Liver (tissue), 9 donors: ENCODE measurements around the gene EWSR1. TPM values are rescaled to one million over a fixed set of nuclear protein-coding genes. Genes with fewer than 3 reads are reported as not detected.

ENCODE experiments used
- DNase-seq: peaks from one replicate; pipeline ENCODE4 v3.0.0-alpha.2; 2017; ENCODE audit warnings: low spot score
- H3K27ac ChIP-seq, 2 donors: one replicate each; pipeline ENCODE4 v1.7.0; 2013; ENCODE audit warnings: inconsistent platforms in 2 of 2, low read length in 2 of 2, control low read depth in 1 of 2, low read depth in 1 of 2, mild to moderate bottlenecking in 1 of 2
- H3K27me3 ChIP-seq, 4 donors: one replicate each; pipeline versions ENCODE4 v1.6.1 to v1.7.0; 2013; ENCODE audit warnings: low read length in 3 of 4, inconsistent platforms in 1 of 4, mild to moderate bottlenecking in 1 of 4, moderate library complexity in 1 of 4; ENCODE audit not compliant: control insufficient read depth in 4 of 4, insufficient read depth in 4 of 4
- H3K36me3 ChIP-seq, 4 donors: one replicate each; pipeline versions ENCODE4 v1.6.1 to v1.7.0; 2013; ENCODE audit warnings: low read length in 3 of 4, mild to moderate bottlenecking in 3 of 4, low read depth in 1 of 4, moderate library complexity in 1 of 4; ENCODE audit not compliant: control insufficient read depth in 4 of 4, insufficient read depth in 3 of 4
- H3K4me1 ChIP-seq, 4 donors: one replicate each; pipeline versions ENCODE4 v1.6.1 to v1.7.0; 2013; ENCODE audit warnings: low read length in 3 of 4, mild to moderate bottlenecking in 3 of 4, moderate library complexity in 1 of 4; ENCODE audit not compliant: control insufficient read depth in 4 of 4, insufficient read depth in 4 of 4
- H3K4me3 ChIP-seq, 3 donors: one replicate each; pipeline versions ENCODE4 v1.6.1 to v1.7.0; 2013; ENCODE audit warnings: low read length in 3 of 3, control low read depth in 1 of 3, low read depth in 1 of 3, mild to moderate bottlenecking in 1 of 3
- H3K9ac ChIP-seq, 2 donors: one replicate each; pipeline ENCODE4 v1.7.0; 2013; ENCODE audit warnings: low read length in 2 of 2, mild to moderate bottlenecking in 2 of 2, moderate library complexity in 2 of 2, control low read depth in 1 of 2, low read depth in 1 of 2
- H3K9me3 ChIP-seq, 4 donors: one replicate each; pipeline versions ENCODE4 v1.6.1 to v1.7.0; 2013; ENCODE audit warnings: low read length in 3 of 4; ENCODE audit not compliant: control insufficient read depth in 4 of 4
- ATF3 ChIP-seq: IDR thresholded peaks from 2 replicates; pipeline ENCODE4 v1.6.1; 2016; ENCODE audit warnings: antibody characterized with exemption
- EGR1 ChIP-seq, 2 donors: IDR thresholded peaks; 2 replicates each; pipeline ENCODE4 v1.6.1; 2016 to 2018; ENCODE audit warnings: antibody characterized with exemption in 2 of 2, low read depth in 2 of 2
- FOXA1 ChIP-seq: IDR thresholded peaks from 2 replicates; pipeline ENCODE4 v1.6.1; 2016; ENCODE audit warnings: antibody characterized with exemption
- FOXA2 ChIP-seq: IDR thresholded peaks from 2 replicates; pipeline ENCODE4 v1.6.1; 2016; ENCODE audit warnings: antibody characterized with exemption
- GABPA ChIP-seq, 2 donors: IDR thresholded peaks in 1 of 2; conservative IDR thresholded peaks in 1 of 2; 2 replicates each; pipeline ENCODE4 v1.6.1; 2016; ENCODE audit warnings: antibody characterized with exemption in 2 of 2, mild to moderate bottlenecking in 1 of 2, moderate library complexity in 1 of 2
- HNF4A ChIP-seq, 2 donors: conservative IDR thresholded peaks; 2 replicates each; pipeline ENCODE4 v1.6.1; 2016; ENCODE audit warnings: antibody characterized with exemption in 2 of 2, mild to moderate bottlenecking in 2 of 2
- HNF4G ChIP-seq: IDR thresholded peaks from 2 replicates; pipeline ENCODE4 v1.6.1; 2016; ENCODE audit warnings: antibody characterized with exemption
- RAD21 ChIP-seq, 2 donors: IDR thresholded peaks; 2 replicates each; pipeline ENCODE4 v1.6.1; 2016; ENCODE audit warnings: antibody characterized with exemption in 2 of 2, mild to moderate bottlenecking in 2 of 2
- RXRA ChIP-seq, 2 donors: IDR thresholded peaks; 2 replicates each; pipeline ENCODE4 v1.6.1; 2017 to 2018; ENCODE audit warnings: antibody characterized with exemption in 2 of 2, mild to moderate bottlenecking in 1 of 2
- SP1 ChIP-seq: IDR thresholded peaks from 2 replicates; pipeline ENCODE4 v1.6.1; 2018; ENCODE audit warnings: antibody characterized with exemption, mild to moderate bottlenecking
- TAF1 ChIP-seq: conservative IDR thresholded peaks from 2 replicates; pipeline ENCODE4 v1.6.1; 2016; ENCODE audit warnings: antibody characterized with exemption, mild to moderate bottlenecking
- WGBS: extraction: QIAGEN DNeasy Blood & Tissue Kit; methylation state at CpG from one replicate; pipeline ENCODE4 v1.1.7; 2013; 5-methylcytosine and 5-hydroxymethylcytosine counted together
- polyA plus RNA-seq, 2 donors: library from polyadenylated mRNA; stranded (reverse) in 1 of 2; unstranded in 1 of 2; fragments of 200-250 nt in 1 of 2; fragments of >200 nt in 1 of 2; fragmentation: Nextera tagmentation in 1 of 2; extraction: Ambion mirVana in 1 of 2; gene quantifications; one replicate each; pipeline versions ENCODE4 v1.2.1 to v1.2.3, GENCODE V29; 2013 to 2015
- total RNA-seq, 2 donors: library from RNA; depleted of rRNA; stranded (reverse); fragments of >200 nt; gene quantifications; one replicate each; pipeline ENCODE4 v1.2.3, GENCODE V29; 2014
- TF ChIP-seq, protein P1 (sequence below): IDR thresholded peaks from 2 replicates; pipeline ENCODE4 v1.6.1; 2016; ENCODE audit warnings: antibody characterized with exemption
- TF ChIP-seq, protein P2 (sequence below): fragments of 150-350 bp; IDR thresholded peaks from 2 replicates; pipeline ENCODE4 v1.5.1; 2017; ENCODE audit warnings: improper control_type of control experiment, low read depth, low read length; ENCODE audit not compliant: missing input control
- TF ChIP-seq, protein P3 (sequence below): IDR thresholded peaks from 2 replicates; pipeline ENCODE4 v1.6.1; 2016; ENCODE audit warnings: antibody characterized with exemption
- donor health status: healthy.
- donor health status: healthy.
- donor health status: healthy.
- donor health status: healthy.
- donor health status: healthy.

EWSR1 gene
- total and polyA plus RNA-seq, 4 donors, result 64.8 to 134 (median 78.3) TPM

DNA sequence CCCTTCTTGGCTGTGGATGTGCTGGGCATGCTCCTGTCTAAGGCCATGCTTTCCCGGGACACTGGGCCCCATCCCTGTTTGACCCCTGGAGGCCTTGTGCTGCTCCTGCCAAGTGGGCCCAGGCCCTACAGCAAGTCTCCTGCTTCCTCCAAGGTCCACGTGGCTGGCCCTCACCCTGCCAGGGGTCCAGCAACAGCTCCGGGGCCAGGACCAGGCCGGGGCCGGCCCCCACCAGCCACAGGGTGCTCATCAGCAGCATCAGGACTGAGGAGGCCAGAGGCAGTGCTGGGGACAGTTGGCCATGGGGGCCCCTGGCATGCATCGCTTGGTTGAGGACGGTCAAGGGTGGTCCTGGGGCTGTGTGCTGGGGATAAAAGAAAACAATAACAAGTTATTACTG is 2.8 kb upstream of the EWSR1 start:
- Histone ChIP-seq H3K4me1 (peaks cover 3 to 27% (median 19%) of the 10 kb centered on the region in 4 donors), H3K9me3 (no peaks in the 10 kb centered on the region), H3K27me3 (no peaks in the 10 kb centered on the region), H3K9ac (no peak overlapping the region), H3K36me3 (peaks cover 0 to 10% (median 1%) of the 10 kb centered on the region in 4 donors), H3K4me3 (no peak overlapping the region), H3K27ac (no peak overlapping the region)
- no peak for TF ChIP-seq EGR1 (IDR thresholded peaks at IDR 0.05; ENCODE audit: low read depth in 2 of 2)
- TF ChIP-seq HNF4G, result no peak
- TF ChIP-seq, protein P1, sequence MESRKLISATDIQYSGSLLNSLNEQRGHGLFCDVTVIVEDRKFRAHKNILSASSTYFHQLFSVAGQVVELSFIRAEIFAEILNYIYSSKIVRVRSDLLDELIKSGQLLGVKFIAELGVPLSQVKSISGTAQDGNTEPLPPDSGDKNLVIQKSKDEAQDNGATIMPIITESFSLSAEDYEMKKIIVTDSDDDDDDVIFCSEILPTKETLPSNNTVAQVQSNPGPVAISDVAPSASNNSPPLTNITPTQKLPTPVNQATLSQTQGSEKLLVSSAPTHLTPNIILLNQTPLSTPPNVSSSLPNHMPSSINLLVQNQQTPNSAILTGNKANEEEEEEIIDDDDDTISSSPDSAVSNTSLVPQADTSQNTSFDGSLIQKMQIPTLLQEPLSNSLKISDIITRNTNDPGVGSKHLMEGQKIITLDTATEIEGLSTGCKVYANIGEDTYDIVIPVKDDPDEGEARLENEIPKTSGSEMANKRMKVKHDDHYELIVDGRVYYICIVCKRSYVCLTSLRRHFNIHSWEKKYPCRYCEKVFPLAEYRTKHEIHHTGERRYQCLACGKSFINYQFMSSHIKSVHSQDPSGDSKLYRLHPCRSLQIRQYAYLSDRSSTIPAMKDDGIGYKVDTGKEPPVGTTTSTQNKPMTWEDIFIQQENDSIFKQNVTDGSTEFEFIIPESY, result no peak
- no peak for TF ChIP-seq FOXA2
- TF ChIP-seq HNF4A (conservative IDR thresholded peaks at IDR 0.05), result no peak
- TF ChIP-seq RAD21 (IDR thresholded peaks at IDR 0.05), result no peak
- no peak for TF ChIP-seq SP1
- WGBS, result 96% methylated on average over 7 of the region's 7 CpGs
- DNase-seq, result no peak

GRCh38 chr22:29265929-29266328 is 2.1 kb upstream of the EWSR1 start:
- 77% methylated on average over 4 of the region's 4 CpGs for WGBS
- no peak for DNase-seq
- TF ChIP-seq, protein P2, sequence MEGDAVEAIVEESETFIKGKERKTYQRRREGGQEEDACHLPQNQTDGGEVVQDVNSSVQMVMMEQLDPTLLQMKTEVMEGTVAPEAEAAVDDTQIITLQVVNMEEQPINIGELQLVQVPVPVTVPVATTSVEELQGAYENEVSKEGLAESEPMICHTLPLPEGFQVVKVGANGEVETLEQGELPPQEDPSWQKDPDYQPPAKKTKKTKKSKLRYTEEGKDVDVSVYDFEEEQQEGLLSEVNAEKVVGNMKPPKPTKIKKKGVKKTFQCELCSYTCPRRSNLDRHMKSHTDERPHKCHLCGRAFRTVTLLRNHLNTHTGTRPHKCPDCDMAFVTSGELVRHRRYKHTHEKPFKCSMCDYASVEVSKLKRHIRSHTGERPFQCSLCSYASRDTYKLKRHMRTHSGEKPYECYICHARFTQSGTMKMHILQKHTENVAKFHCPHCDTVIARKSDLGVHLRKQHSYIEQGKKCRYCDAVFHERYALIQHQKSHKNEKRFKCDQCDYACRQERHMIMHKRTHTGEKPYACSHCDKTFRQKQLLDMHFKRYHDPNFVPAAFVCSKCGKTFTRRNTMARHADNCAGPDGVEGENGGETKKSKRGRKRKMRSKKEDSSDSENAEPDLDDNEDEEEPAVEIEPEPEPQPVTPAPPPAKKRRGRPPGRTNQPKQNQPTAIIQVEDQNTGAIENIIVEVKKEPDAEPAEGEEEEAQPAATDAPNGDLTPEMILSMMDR, result no peak
- TF ChIP-seq HNF4A (conservative IDR thresholded peaks at IDR 0.05) (no peak), GABPA (IDR thresholded peaks at IDR 0.05 in 1 of 2, conservative IDR thresholded peaks at IDR 0.05 in 1 of 2) (no peak), ATF3 (no peak), RXRA (IDR thresholded peaks at IDR 0.05) (no peak), FOXA1 (no peak), FOXA2 (no peak), TAF1 (no peak), SP1 (no peak), RAD21 (IDR thresholded peaks at IDR 0.05) (no peak)
- TF ChIP-seq, protein P3, sequence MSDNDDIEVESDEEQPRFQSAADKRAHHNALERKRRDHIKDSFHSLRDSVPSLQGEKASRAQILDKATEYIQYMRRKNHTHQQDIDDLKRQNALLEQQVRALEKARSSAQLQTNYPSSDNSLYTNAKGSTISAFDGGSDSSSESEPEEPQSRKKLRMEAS, result no peak
- H3K36me3 ChIP-seq, result peaks cover 0 to 8% (median 1%) of the 10 kb centered on the region in 4 donors
- H3K4me1 ChIP-seq, result peaks cover 3 to 33% (median 25%) of the 10 kb centered on the region in 4 donors
- H3K4me3 ChIP-seq, result no peak overlapping the region
- H3K27ac ChIP-seq, result no peak overlapping the region
- H3K27me3 ChIP-seq, result no peaks in the 10 kb centered on the region
- H3K9ac ChIP-seq, result no peak overlapping the region
- H3K9me3 ChIP-seq, result no peaks in the 10 kb centered on the region
